H1 (cell line): ENCODE data around the gene TNS3. TPM values are rescaled to one million over a fixed set of nuclear protein-coding genes. Genes with fewer than 3 reads are reported as not detected.

Experiments used
- BACH1 ChIP-seq: IDR thresholded peaks from 2 replicates; pipeline ENCODE4 v1.6.1; 2012; ENCODE audit warnings: low read length, improper control_type of control experiment
- BRCA1 ChIP-seq: IDR thresholded peaks from 2 replicates; pipeline ENCODE4 v1.6.1; 2012; ENCODE audit warnings: low read depth, low read length, improper control_type of control experiment
- CTCF ChIP-seq, 3 experiments: IDR thresholded peaks; 1 replicate in 2 of 3; 2 replicates in 1 of 3; pipeline versions ENCODE4 v1.5.1 to v1.6.1; 2011; ENCODE audit warnings: low read length in 3 of 3, mild to moderate bottlenecking in 3 of 3, inconsistent platforms in 2 of 3, low read depth in 1 of 3, moderate library complexity in 1 of 3; ENCODE audit not compliant: insufficient read depth in 1 of 3; ENCODE audit errors: control extremely low read depth in 1 of 3
- E2F6 ChIP-seq: IDR thresholded peaks from 2 replicates; pipeline ENCODE4 v1.6.1; 2012; ENCODE audit warnings: inconsistent platforms
- SP4 ChIP-seq: IDR thresholded peaks from 2 replicates; pipeline ENCODE4 v1.6.1; 2012; ENCODE audit warnings: low read length, inconsistent platforms
- polyA plus RNA-seq, 7 experiments: library from polyadenylated mRNA; depleted of rRNA in 3 of 7; stranded (reverse) in 5 of 7; unstranded in 2 of 7; fragments of >200 nt in 5 of 7; fragments of 200-250 nt in 2 of 7; gene quantifications; 1 replicate in 5 of 7; 2 replicates in 1 of 7; 4 replicates in 1 of 7; pipeline versions ENCODE4 v1.2.1 to v1.2.3, GENCODE V29; 2011 to 2013; ENCODE audit warnings: missing spikeins in 2 of 7, mixed read lengths in 2 of 7
- total RNA-seq: library from RNA; stranded (reverse); fragmentation: NEBNext Ultra II Directional; extraction: Animal tissue kit (Norgen Biotek cat#: 25700); gene quantifications from 2 replicates; pipeline ENCODE4 v1.2.1, GENCODE V29; 2021

TNS3 gene
- total and polyA plus RNA-seq, 2 of the 8 experiments (the other 6 are each of a cell fraction or from before 2014, with no cell fraction given), result 11.9 to 24.2 TPM

DNA sequence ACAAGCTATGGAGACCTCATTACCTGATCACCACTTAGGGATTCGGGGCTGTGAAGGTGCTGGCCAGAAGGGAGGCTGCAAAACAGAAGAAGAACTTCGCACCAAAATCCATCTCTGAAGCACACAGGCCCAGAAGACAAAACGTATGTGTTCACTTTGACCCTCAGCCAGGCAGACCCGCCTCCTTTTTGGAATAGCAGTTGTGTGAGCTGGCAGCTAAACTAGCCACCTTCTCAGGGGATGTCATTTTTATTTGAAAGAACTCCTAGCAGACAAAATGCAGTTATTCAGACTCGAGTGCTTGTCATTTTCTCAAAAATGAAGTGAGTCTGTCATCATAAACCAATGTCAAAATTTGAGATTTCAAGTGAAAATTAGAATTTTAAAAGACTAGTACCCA is 71.7 kb downstream of the TNS3 start (continued):
- TF ChIP-seq CTCF (IDR thresholded peaks at IDR 0.05; ENCODE audit: control extremely low read depth in 1 of 3, insufficient read depth in 1 of 3, low read depth in 1 of 3, low read length in 3 of 3), result no peak
- TF ChIP-seq SP4, result no peak
- no peak for TF ChIP-seq BRCA1
- no peak for TF ChIP-seq E2F6
- TF ChIP-seq BACH1, result no peak
- TF ChIP-seq, all 59 proteins: peak for 0
